Measurements from ENCODE around the gene LPP. TPM values are rescaled to one million over a fixed set of nuclear protein-coding genes. Genes with fewer than 3 reads are reported as not detected.

The LPP gene
- total and polyA plus RNA-seq, 2 of the 13 experiments (the other 11 are each of a cell fraction or from before 2014, with no cell fraction given) = 19.2 to 29.9 TPM

DNA sequence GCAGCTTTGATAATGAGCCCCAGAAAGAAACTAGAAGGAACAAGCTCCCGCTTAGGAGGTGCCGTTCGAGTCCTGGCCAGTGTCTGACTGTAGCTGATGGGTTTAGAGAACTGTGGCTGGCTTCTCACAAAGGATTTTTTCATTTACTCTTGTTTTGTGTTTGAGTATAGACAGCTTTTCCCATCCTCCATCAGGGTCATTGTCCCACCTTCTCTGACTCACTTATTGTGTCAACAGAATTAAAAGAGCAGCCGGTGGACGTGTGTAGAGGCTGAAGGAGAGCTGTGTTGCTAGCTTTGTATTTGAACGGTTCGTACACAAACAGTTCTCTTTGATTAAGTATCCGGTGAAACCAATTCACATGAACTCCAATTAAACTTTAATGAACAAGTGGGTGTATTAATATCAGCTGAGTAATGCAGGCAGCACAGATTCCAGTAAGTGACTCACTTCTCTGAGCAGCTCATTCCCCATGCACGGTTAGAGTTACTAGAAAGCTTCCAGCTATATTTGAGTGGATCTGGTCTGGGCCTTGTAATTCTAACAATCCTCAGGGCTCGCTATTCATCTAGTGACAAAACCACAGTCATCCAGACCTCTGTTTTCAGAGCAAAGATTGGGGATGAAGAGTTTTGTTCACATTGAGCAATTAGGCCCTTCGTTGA is 141.0 kb downstream of the LPP start (continued):
- TF ChIP-seq, protein P1, sequence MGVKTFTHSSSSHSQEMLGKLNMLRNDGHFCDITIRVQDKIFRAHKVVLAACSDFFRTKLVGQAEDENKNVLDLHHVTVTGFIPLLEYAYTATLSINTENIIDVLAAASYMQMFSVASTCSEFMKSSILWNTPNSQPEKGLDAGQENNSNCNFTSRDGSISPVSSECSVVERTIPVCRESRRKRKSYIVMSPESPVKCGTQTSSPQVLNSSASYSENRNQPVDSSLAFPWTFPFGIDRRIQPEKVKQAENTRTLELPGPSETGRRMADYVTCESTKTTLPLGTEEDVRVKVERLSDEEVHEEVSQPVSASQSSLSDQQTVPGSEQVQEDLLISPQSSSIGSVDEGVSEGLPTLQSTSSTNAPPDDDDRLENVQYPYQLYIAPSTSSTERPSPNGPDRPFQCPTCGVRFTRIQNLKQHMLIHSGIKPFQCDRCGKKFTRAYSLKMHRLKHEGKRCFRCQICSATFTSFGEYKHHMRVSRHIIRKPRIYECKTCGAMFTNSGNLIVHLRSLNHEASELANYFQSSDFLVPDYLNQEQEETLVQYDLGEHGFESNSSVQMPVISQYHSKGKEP (CRISPR knock-in tag; IDR thresholded peaks at IDR 0.05) = no peak
- TF ChIP-seq ZNF816 (CRISPR knock-in tag; IDR thresholded peaks at IDR 0.05; ENCODE audit: borderline replicate concordance) (peak; percentile 89; the same call in 1 of the 2 replicates), ZNF747 (CRISPR knock-in tag; IDR thresholded peaks at IDR 0.05; ENCODE audit: borderline replicate concordance) (peak; percentile 65; the same call in 1 of the 2 replicates), KAT8 (CRISPR knock-in tag; IDR thresholded peaks at IDR 0.05) (peak; percentile 77), ZNF598 (CRISPR knock-in tag; IDR thresholded peaks at IDR 0.05; ENCODE audit: borderline replicate concordance) (no peak), ZNF510 (CRISPR knock-in tag; IDR thresholded peaks at IDR 0.05; ENCODE audit: low read depth) (0 out of 2 replicates have a peak, but pooled peaks have one; percentile 71), TGIF2 (CRISPR knock-in tag; IDR thresholded peaks at IDR 0.05) (peak; percentile 52; the same call in 1 of the 2 replicates), NFYC (CRISPR knock-in tag; IDR thresholded peaks at IDR 0.05) (no peak), HNF4G (IDR thresholded peaks at IDR 0.05; ENCODE audit: borderline replicate concordance, low read depth, low read length) (peak; percentile 31; the same call in 1 of the 2 replicates), HNF4G (CRISPR knock-in tag; IDR thresholded peaks at IDR 0.05; ENCODE audit: borderline replicate concordance, low read depth) (peak; percentile 86; the same call in 1 of the 2 replicates), ZNF563 (CRISPR knock-in tag; IDR thresholded peaks at IDR 0.05) (0 out of 2 replicates have a peak, but pooled peaks have one; percentile 31)
- TF ChIP-seq, protein P2, sequence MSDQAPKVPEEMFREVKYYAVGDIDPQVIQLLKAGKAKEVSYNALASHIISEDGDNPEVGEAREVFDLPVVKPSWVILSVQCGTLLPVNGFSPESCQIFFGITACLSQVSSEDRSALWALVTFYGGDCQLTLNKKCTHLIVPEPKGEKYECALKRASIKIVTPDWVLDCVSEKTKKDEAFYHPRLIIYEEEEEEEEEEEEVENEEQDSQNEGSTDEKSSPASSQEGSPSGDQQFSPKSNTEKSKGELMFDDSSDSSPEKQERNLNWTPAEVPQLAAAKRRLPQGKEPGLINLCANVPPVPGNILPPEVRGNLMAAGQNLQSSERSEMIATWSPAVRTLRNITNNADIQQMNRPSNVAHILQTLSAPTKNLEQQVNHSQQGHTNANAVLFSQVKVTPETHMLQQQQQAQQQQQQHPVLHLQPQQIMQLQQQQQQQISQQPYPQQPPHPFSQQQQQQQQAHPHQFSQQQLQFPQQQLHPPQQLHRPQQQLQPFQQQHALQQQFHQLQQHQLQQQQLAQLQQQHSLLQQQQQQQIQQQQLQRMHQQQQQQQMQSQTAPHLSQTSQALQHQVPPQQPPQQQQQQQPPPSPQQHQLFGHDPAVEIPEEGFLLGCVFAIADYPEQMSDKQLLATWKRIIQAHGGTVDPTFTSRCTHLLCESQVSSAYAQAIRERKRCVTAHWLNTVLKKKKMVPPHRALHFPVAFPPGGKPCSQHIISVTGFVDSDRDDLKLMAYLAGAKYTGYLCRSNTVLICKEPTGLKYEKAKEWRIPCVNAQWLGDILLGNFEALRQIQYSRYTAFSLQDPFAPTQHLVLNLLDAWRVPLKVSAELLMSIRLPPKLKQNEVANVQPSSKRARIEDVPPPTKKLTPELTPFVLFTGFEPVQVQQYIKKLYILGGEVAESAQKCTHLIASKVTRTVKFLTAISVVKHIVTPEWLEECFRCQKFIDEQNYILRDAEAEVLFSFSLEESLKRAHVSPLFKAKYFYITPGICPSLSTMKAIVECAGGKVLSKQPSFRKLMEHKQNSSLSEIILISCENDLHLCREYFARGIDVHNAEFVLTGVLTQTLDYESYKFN (CRISPR knock-in tag; conservative IDR thresholded peaks at IDR 0.05) = peak; percentile 94
- TF ChIP-seq, protein P3, sequence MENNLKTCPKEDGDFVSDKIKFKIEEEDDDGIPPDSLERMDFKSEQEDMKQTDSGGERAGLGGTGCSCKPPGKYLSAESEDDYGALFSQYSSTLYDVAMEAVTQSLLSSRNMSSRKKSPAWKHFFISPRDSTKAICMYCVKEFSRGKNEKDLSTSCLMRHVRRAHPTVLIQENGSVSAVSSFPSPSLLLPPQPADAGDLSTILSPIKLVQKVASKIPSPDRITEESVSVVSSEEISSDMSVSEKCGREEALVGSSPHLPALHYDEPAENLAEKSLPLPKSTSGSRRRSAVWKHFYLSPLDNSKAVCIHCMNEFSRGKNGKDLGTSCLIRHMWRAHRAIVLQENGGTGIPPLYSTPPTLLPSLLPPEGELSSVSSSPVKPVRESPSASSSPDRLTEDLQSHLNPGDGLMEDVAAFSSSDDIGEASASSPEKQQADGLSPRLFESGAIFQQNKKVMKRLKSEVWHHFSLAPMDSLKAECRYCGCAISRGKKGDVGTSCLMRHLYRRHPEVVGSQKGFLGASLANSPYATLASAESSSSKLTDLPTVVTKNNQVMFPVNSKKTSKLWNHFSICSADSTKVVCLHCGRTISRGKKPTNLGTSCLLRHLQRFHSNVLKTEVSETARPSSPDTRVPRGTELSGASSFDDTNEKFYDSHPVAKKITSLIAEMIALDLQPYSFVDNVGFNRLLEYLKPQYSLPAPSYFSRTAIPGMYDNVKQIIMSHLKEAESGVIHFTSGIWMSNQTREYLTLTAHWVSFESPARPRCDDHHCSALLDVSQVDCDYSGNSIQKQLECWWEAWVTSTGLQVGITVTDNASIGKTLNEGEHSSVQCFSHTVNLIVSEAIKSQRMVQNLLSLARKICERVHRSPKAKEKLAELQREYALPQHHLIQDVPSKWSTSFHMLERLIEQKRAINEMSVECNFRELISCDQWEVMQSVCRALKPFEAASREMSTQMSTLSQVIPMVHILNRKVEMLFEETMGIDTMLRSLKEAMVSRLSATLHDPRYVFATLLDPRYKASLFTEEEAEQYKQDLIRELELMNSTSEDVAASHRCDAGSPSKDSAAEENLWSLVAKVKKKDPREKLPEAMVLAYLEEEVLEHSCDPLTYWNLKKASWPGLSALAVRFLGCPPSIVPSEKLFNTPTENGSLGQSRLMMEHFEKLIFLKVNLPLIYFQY (CRISPR knock-in tag; IDR thresholded peaks at IDR 0.05; ENCODE audit: borderline replicate concordance) = peak; percentile 44; the same call in 1 of the 2 replicates
- TF ChIP-seq, protein P4, sequence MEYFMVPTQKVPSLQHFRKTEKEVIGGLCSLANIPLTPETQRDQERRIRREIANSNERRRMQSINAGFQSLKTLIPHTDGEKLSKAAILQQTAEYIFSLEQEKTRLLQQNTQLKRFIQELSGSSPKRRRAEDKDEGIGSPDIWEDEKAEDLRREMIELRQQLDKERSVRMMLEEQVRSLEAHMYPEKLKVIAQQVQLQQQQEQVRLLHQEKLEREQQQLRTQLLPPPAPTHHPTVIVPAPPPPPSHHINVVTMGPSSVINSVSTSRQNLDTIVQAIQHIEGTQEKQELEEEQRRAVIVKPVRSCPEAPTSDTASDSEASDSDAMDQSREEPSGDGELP (IDR thresholded peaks at IDR 0.05; ENCODE audit: borderline replicate concordance, low read depth) = peak; percentile 95
